Measurements from ENCODE around the gene ATP8B4. TPM values are rescaled to one million over a fixed set of nuclear protein-coding genes. Genes with fewer than 3 reads are reported as not detected.

Gene ATP8B4, protein sequence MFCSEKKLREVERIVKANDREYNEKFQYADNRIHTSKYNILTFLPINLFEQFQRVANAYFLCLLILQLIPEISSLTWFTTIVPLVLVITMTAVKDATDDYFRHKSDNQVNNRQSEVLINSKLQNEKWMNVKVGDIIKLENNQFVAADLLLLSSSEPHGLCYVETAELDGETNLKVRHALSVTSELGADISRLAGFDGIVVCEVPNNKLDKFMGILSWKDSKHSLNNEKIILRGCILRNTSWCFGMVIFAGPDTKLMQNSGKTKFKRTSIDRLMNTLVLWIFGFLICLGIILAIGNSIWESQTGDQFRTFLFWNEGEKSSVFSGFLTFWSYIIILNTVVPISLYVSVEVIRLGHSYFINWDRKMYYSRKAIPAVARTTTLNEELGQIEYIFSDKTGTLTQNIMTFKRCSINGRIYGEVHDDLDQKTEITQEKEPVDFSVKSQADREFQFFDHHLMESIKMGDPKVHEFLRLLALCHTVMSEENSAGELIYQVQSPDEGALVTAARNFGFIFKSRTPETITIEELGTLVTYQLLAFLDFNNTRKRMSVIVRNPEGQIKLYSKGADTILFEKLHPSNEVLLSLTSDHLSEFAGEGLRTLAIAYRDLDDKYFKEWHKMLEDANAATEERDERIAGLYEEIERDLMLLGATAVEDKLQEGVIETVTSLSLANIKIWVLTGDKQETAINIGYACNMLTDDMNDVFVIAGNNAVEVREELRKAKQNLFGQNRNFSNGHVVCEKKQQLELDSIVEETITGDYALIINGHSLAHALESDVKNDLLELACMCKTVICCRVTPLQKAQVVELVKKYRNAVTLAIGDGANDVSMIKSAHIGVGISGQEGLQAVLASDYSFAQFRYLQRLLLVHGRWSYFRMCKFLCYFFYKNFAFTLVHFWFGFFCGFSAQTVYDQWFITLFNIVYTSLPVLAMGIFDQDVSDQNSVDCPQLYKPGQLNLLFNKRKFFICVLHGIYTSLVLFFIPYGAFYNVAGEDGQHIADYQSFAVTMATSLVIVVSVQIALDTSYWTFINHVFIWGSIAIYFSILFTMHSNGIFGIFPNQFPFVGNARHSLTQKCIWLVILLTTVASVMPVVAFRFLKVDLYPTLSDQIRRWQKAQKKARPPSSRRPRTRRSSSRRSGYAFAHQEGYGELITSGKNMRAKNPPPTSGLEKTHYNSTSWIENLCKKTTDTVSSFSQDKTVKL
- total RNA-seq (ENCODE audit: low replicate concordance): 0.30 and 19.8 TPM in 2 replicates

DNA sequence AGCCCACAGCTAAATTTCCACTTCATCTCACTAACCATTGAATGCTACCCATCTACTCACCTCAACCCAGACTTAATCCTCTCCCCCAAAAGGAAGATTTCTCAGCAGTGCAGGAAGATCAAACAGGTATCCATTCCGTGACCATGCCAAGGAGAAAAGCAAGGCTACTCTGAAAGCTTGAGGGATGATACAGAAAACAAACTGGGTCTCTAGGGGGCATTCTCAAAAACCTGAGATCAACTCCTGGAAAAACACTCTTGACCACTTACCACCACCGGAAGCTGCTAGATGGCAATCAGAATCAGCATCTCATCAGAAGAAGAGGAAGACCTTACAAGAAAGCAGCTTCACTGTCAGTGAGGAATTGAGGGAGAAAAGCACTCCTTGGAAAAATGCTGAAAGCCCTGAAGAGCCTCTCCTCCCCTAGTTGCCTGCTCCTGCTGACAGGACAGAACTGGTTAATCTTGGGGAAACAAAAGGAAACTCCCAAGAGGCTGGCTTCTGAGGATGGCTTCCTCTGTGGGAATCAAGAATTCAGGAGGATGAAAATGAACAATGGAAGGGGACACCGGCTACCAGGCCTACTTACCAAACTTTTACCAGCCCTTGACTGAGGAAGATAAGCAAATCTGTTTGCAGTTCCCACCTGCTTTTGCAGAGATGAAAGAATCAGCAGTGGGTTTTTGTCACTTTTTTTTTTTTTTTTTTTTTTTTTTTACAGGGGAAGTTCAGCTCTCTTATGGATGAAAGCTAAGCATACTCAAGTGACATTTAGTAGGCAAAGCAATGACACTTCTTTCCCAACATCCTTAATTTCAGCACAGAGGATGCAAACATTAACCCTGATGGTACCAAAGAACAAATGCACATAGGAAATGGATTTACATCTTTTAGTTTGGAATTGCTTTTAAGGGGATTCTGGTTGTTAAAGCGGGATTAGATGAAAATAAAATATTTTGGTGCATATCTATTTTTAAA, at the start of gene ATP8B4:
TSS of gene ATP8B4 (minus strand) at position 171 of the 978 bp plus-strand sequence. CDS start 12,267 bp downstream, outside the sequence.

Other genes starting within 250 kb of the ATP8B4 start
- not detected in 2 replicates for gene SLC27A2, start 63.0 kb upstream of the ATP8B4 start, total RNA-seq (ENCODE audit: low replicate concordance)
- gene HDC, start 146.5 kb upstream of the ATP8B4 start, total RNA-seq (ENCODE audit: low replicate concordance): not detected in 2 replicates
- gene GABPB1, start 236.0 kb upstream of the ATP8B4 start, total RNA-seq (ENCODE audit: low replicate concordance): 38.6 and 50.3 TPM in 2 replicates

All from smooth muscle cell of the coronary artery (primary cell).